Keratinocyte (primary cell): Measurements from ENCODE around the gene CBX2. TPM values are rescaled to one million over a fixed set of nuclear protein-coding genes. Genes with fewer than 3 reads are reported as not detected.

Source experiments
- DNase-seq: peaks from one replicate; pipeline ENCODE4 v3.0.0-alpha.2; 2011; ENCODE audit warnings: low read depth, missing footprints, low spot score
- FAIRE-seq: peaks from 2 replicates; lab custom pipeline; 2011; peaks lifted over from hg19 to GRCh38; lab: Jason Lieb, UNC
- H2AFZ ChIP-seq: 2 replicates; pipeline ENCODE4 v1.6.0; 2012; ENCODE audit warnings: low read length, control low read depth, inconsistent platforms; ENCODE audit not compliant: control insufficient read depth
- H3K27ac ChIP-seq: 2 replicates; pipeline ENCODE4 v1.5.1; 2011; ENCODE audit warnings: low read length; ENCODE audit not compliant: control insufficient read depth, insufficient read depth
- H3K27me3 ChIP-seq: 3 replicates; pipeline ENCODE4 v1.6.0; 2011; ENCODE audit warnings: low read length; ENCODE audit not compliant: control insufficient read depth, insufficient read depth; ENCODE audit errors: extremely low read depth
- H3K36me3 ChIP-seq, 2 experiments: 2 replicates in 1 of 2; 3 replicates in 1 of 2; pipeline ENCODE4 v1.5.1; 2011; ENCODE audit warnings: low read length in 2 of 2, mild to moderate bottlenecking in 1 of 2; ENCODE audit not compliant: control insufficient read depth in 2 of 2, insufficient read depth in 2 of 2; ENCODE audit errors: extremely low read depth in 1 of 2
- H3K4me1 ChIP-seq: 3 replicates; pipeline ENCODE4 v1.5.1; 2011; ENCODE audit warnings: low read length; ENCODE audit not compliant: control insufficient read depth, insufficient read depth; ENCODE audit errors: extremely low read depth
- H3K4me2 ChIP-seq: 3 replicates; pipeline ENCODE4 v1.6.0; 2011; ENCODE audit warnings: low read depth, low read length; ENCODE audit not compliant: control insufficient read depth, insufficient read depth; ENCODE audit errors: extremely low read depth
- H3K4me3 ChIP-seq, 3 experiments: fragments of 200-600 bp in 1 of 3; sonication (generic) in 1 of 3; 2 replicates in 2 of 3; 3 replicates in 1 of 3; pipeline ENCODE4 v1.5.1; 2011 to 2016; ENCODE audit warnings: low read length in 3 of 3, mild to moderate bottlenecking in 3 of 3, control low read depth in 2 of 3, inconsistent platforms in 1 of 3, low read depth in 1 of 3, mixed read lengths in 1 of 3, mixed run types in 1 of 3, moderate library complexity in 1 of 3; ENCODE audit not compliant: control insufficient read depth in 2 of 3, insufficient read depth in 2 of 3; ENCODE audit errors: extremely low read depth in 1 of 3
- H3K79me2 ChIP-seq: 2 replicates; pipeline ENCODE4 v1.6.0; 2012; ENCODE audit warnings: low read length; ENCODE audit not compliant: control insufficient read depth, insufficient read depth
- H3K9ac ChIP-seq: 3 replicates; pipeline ENCODE4 v1.6.0; 2011; ENCODE audit warnings: low read length; ENCODE audit not compliant: control insufficient read depth, insufficient read depth; ENCODE audit errors: extremely low read depth
- H3K9me1 ChIP-seq: 3 replicates; pipeline ENCODE4 v1.6.0; 2011; ENCODE audit warnings: low read length; ENCODE audit not compliant: control insufficient read depth, insufficient read depth; ENCODE audit errors: extremely low read depth
- H3K9me3 ChIP-seq: 2 replicates; pipeline ENCODE4 v1.5.1; 2012; ENCODE audit warnings: low read depth, low read length; ENCODE audit not compliant: control insufficient read depth
- H4K20me1 ChIP-seq: 3 replicates; pipeline ENCODE4 v1.6.0; 2011; ENCODE audit warnings: low read length; ENCODE audit not compliant: control insufficient read depth, insufficient read depth; ENCODE audit errors: extremely low read depth
- EZH2 ChIP-seq: IDR thresholded peaks from one replicate; pipeline ENCODE4 v1.6.1; 2012; ENCODE audit warnings: inconsistent platforms, mild to moderate bottlenecking, low read length, moderate library complexity
- dilution Hi-C: fragments of 300-500 bp; cut with MboI; formaldehyde crosslinking; loops from one replicate; pipeline ENCODE4 v1.7.0; 2020; ENCODE audit warnings: low sequenced_read_pairs; ENCODE audit not compliant: extremely low pct_ligation_motif_present
- polyA plus RNA-seq, 5 experiments: library from polyadenylated mRNA; depleted of rRNA in 3 of 5; stranded (reverse) in 3 of 5; stranded (forward) in 1 of 5; unstranded in 1 of 5; fragments of >200 nt; gene quantifications; 1 replicate in 1 of 5; 2 replicates in 3 of 5; 3 replicates in 1 of 5; pipeline versions ENCODE4 v1.2.1 to v1.2.3, GENCODE V29; 2011 to 2012; ENCODE audit warnings: missing spikeins in 2 of 5, low read depth in 1 of 5, low replicate concordance in 1 of 5
- TF ChIP-seq, protein P1 (sequence below), 3 experiments: IDR thresholded peaks in 1 of 3; conservative IDR thresholded peaks in 1 of 3; optimal IDR thresholded peaks in 1 of 3; 2 replicates in 2 of 3; 3 replicates in 1 of 3; pipeline versions ENCODE3 to v1.5.1; 2011; ENCODE audit warnings: low read length in 3 of 3, mild to moderate bottlenecking in 3 of 3, moderate library complexity in 2 of 3, control low read depth in 1 of 3, inconsistent platforms in 1 of 3; ENCODE audit not compliant: insufficient read depth in 2 of 3; ENCODE audit errors: extremely low read depth in 1 of 3

Gene CBX2
- polyA plus RNA-seq, 1 donor (not counting 4 experiments of a cell fraction or from before 2014, with no cell fraction given), result 1.7 TPM

GRCh38 chr17:79779084-79779529 is 1.2 kb downstream of the CBX2 start:
- H3K27me3 ChIP-seq, result peaks cover 22% of the 10 kb centered on the region
- no peaks in the 10 kb centered on the region for H3K9me3 ChIP-seq
- H3K36me3 ChIP-seq, result no peaks in the 10 kb centered on the region
- dilution Hi-C loops, result no loop called here
- H3K4me1 ChIP-seq, result peaks cover 13% of the 10 kb centered on the region
- H3K9me1 ChIP-seq, result no peaks in the 10 kb centered on the region
- H3K79me2 ChIP-seq, result no peaks in the 10 kb centered on the region
- H3K9ac ChIP-seq, result no peak overlapping the region
- no peaks in the 10 kb centered on the region for H4K20me1 ChIP-seq
- no peak overlapping the region for H2AFZ ChIP-seq
- DNase-seq, result no peak
- H3K4me3 ChIP-seq, result peak overlapping the region; percentile 55 to 64 (median 61)
- peak overlapping the region; percentile 73 for H3K4me2 ChIP-seq
- TF ChIP-seq, protein P1, sequence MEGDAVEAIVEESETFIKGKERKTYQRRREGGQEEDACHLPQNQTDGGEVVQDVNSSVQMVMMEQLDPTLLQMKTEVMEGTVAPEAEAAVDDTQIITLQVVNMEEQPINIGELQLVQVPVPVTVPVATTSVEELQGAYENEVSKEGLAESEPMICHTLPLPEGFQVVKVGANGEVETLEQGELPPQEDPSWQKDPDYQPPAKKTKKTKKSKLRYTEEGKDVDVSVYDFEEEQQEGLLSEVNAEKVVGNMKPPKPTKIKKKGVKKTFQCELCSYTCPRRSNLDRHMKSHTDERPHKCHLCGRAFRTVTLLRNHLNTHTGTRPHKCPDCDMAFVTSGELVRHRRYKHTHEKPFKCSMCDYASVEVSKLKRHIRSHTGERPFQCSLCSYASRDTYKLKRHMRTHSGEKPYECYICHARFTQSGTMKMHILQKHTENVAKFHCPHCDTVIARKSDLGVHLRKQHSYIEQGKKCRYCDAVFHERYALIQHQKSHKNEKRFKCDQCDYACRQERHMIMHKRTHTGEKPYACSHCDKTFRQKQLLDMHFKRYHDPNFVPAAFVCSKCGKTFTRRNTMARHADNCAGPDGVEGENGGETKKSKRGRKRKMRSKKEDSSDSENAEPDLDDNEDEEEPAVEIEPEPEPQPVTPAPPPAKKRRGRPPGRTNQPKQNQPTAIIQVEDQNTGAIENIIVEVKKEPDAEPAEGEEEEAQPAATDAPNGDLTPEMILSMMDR (optimal IDR thresholded peaks at IDR 0.05 in 1 of 3, IDR thresholded peaks at IDR 0.05 in 1 of 3, conservative IDR thresholded peaks at IDR 0.05 in 1 of 3; ENCODE audit: extremely low read depth in 1 of 3, insufficient read depth in 2 of 3, low read length in 3 of 3), result no peak
- no peak for TF ChIP-seq EZH2
- FAIRE-seq, result no peak
- H3K27ac ChIP-seq, result no peak overlapping the region

GRCh38 chr17:79779661-79780365 is 1.9 kb downstream of the CBX2 start:
- TF ChIP-seq EZH2, result no peak
- TF ChIP-seq, protein P1 (optimal IDR thresholded peaks at IDR 0.05 in 1 of 3, IDR thresholded peaks at IDR 0.05 in 1 of 3, conservative IDR thresholded peaks at IDR 0.05 in 1 of 3; ENCODE audit: extremely low read depth in 1 of 3, insufficient read depth in 2 of 3, low read length in 3 of 3), result no peak
- Histone ChIP-seq H3K27me3 (peaks cover 15% of the 10 kb centered on the region), H3K9ac (no peak overlapping the region), H3K4me2 (no peak overlapping the region), H3K4me1 (peaks cover 13% of the 10 kb centered on the region), H3K9me3 (no peaks in the 10 kb centered on the region), H3K4me3 (peak overlapping the region in 1 of 3 experiments; percentile 44), H4K20me1 (no peaks in the 10 kb centered on the region), H2AFZ (no peak overlapping the region), H3K36me3 (no peaks in the 10 kb centered on the region), H3K79me2 (no peaks in the 10 kb centered on the region), H3K27ac (no peak overlapping the region), H3K9me1 (no peaks in the 10 kb centered on the region)
- FAIRE-seq (no peak), DNase-seq (no peak)
- dilution Hi-C loops, result no loop called here
